B cell (primary cell): ENCODE data around the gene PLEKHM2. TPM values are rescaled to one million over a fixed set of nuclear protein-coding genes. Genes with fewer than 3 reads are reported as not detected.

Experiments
- ATAC-seq: fragments of 200-7000 bp; cut with Tn5 transposase; one replicate; pipeline ENCODE4 v1.10.0; 2021; ENCODE audit warnings: low read depth, mild to moderate bottlenecking, moderate number of reproducible peaks, moderate library complexity
- CTCF ChIA-PET: fragments of 350-600 bp; sonication (Branson Sonifier 250); formaldehyde crosslinking; loops from one replicate; lab custom pipeline; 2021; ENCODE audit warnings: antibody characterized with exemption, inconsistent platforms; lab: Charles Lee
- POLR2A ChIA-PET: fragments of 350-600 bp; sonication (Branson Sonifier 250); formaldehyde crosslinking; loops from one replicate; lab custom pipeline; 2021; ENCODE audit warnings: antibody characterized with exemption; lab: Charles Lee
- DNase-seq: peaks from one replicate; pipeline ENCODE4 v3.0.0; 2013
- H2AFZ ChIP-seq: 2 replicates; pipeline ENCODE4 v1.6.1; 2012; ENCODE audit warnings: mild to moderate bottlenecking, low read depth, low read length; ENCODE audit not compliant: insufficient read depth, poor library complexity, severe bottlenecking
- H3K27ac ChIP-seq, 2 donors: 1 replicate in 1 of 2; 2 replicates in 1 of 2; pipeline ENCODE4 v1.5.1; 2012 to 2013; ENCODE audit warnings: low read length in 2 of 2, mild to moderate bottlenecking in 2 of 2, moderate library complexity in 1 of 2
- H3K27me3 ChIP-seq, 4 experiments: fragments of 200-600 bp in 1 of 4; sonication (generic) in 1 of 4; replicated peaks in 1 of 4; 1 replicate in 2 of 4; 2 replicates in 2 of 4; pipeline versions ENCODE4 v1.6.1 to v1.7.0; 2013 to 2016; ENCODE audit warnings: low read length in 3 of 4, mild to moderate bottlenecking in 2 of 4, mixed read lengths in 1 of 4, moderate library complexity in 1 of 4; ENCODE audit not compliant: insufficient read depth in 4 of 4, control insufficient read depth in 3 of 4; ENCODE audit errors: control extremely low read depth in 1 of 4
- H3K36me3 ChIP-seq, 2 experiments: replicated peaks in 1 of 2; 1 replicate in 1 of 2; 2 replicates in 1 of 2; pipeline versions ENCODE4 v1.6.1 to v1.7.1; 2013; ENCODE audit warnings: low read length in 1 of 2; ENCODE audit not compliant: insufficient read depth in 2 of 2, control insufficient read depth in 1 of 2; ENCODE audit errors: control extremely low read depth in 1 of 2, extremely low read depth in 1 of 2
- H3K4me1 ChIP-seq, 2 donors: fragments of 200-600 bp in 1 of 2; sonication (generic) in 1 of 2; 1 replicate in 1 of 2; 2 replicates in 1 of 2; pipeline versions ENCODE4 v1.5.1 to v1.6.1; 2013 to 2017; ENCODE audit warnings: low read length in 2 of 2; ENCODE audit not compliant: control insufficient read depth in 2 of 2, insufficient read depth in 2 of 2
- H3K4me2 ChIP-seq: replicated peaks from 2 replicates; pipeline ENCODE3; 2012; ENCODE audit warnings: mild to moderate bottlenecking, low read depth, low read length; ENCODE audit not compliant: poor library complexity, severe bottlenecking
- H3K4me3 ChIP-seq, 5 experiments: fragments of 200-600 bp in 1 of 5; sonication (generic) in 1 of 5; 1 replicate in 3 of 5; 2 replicates in 2 of 5; pipeline versions ENCODE4 v1.5.1 to v1.7.0; 2011 to 2016; ENCODE audit warnings: low read length in 4 of 5, mild to moderate bottlenecking in 4 of 5, low read depth in 2 of 5, control low read depth in 1 of 5, moderate library complexity in 1 of 5; ENCODE audit not compliant: insufficient read depth in 1 of 5; ENCODE audit errors: control extremely low read depth in 1 of 5, extremely low read depth in 1 of 5
- H3K79me2 ChIP-seq: fragments of 200-600 bp; sonication (generic); one replicate; pipeline ENCODE4 v1.6.0; 2016; ENCODE audit warnings: low read length; ENCODE audit not compliant: control insufficient read depth, insufficient read depth
- H3K9ac ChIP-seq: fragments of 200-600 bp; sonication (generic); 2 replicates; pipeline ENCODE4 v1.6.1; 2017; ENCODE audit warnings: mild to moderate bottlenecking, low read length, moderate library complexity
- H3K9me3 ChIP-seq, 3 donors: one replicate each; pipeline versions ENCODE4 v1.6.1 to v1.7.1; 2013; ENCODE audit warnings: low read length in 2 of 3; ENCODE audit not compliant: control insufficient read depth in 2 of 3, insufficient read depth in 1 of 3; ENCODE audit errors: control extremely low read depth in 1 of 3
- H4K20me1 ChIP-seq: 2 replicates; pipeline ENCODE4 v1.6.0; 2012; ENCODE audit warnings: mild to moderate bottlenecking, low read length; ENCODE audit not compliant: insufficient read depth, control insufficient read depth, poor library complexity, severe bottlenecking
- H3K27ac Mint-ChIP-seq: one replicate; pipeline ENCODE4 v1.8.0; 2021; ENCODE audit warnings: mixed read lengths
- H3K27me3 Mint-ChIP-seq: one replicate; pipeline ENCODE4 v1.8.0; 2021; ENCODE audit warnings: mixed read lengths
- H3K4me1 Mint-ChIP-seq: one replicate; pipeline ENCODE4 v1.8.0; 2021; ENCODE audit warnings: mixed read lengths
- H3K4me3 Mint-ChIP-seq: one replicate; pipeline ENCODE4 v1.8.0; 2021; ENCODE audit warnings: mixed read lengths
- H3K9me3 Mint-ChIP-seq: one replicate; pipeline ENCODE4 v1.8.0; 2022; ENCODE audit warnings: mixed read lengths; ENCODE audit not compliant: insufficient read depth
- EZH2 ChIP-seq: IDR thresholded peaks from 2 replicates; pipeline ENCODE4 v1.6.1; 2012; ENCODE audit warnings: borderline replicate concordance, low read depth, mild to moderate bottlenecking, moderate library complexity, low read length; ENCODE audit not compliant: insufficient read depth, poor library complexity, severe bottlenecking
- WGBS: methylation state at CpG from one replicate; pipeline ENCODE4 v1.1.5; 2013; ENCODE audit warnings: missing lambda C conversion rate; ENCODE audit not compliant: insufficient coverage; 5-methylcytosine and 5-hydroxymethylcytosine counted together
- intact Hi-C: fragments of 100-400 bp; cut with micrococcal nuclease; formaldehyde crosslinking; loops from one replicate; pipeline ENCODE4 v1.10.0; 2022
- polyA plus RNA-seq: library from polyadenylated mRNA; depleted of rRNA; stranded (reverse); fragments of >200 nt; gene quantifications from 2 replicates; pipeline ENCODE4 v1.2.3, GENCODE V29; 2012
- total RNA-seq, 2 donors: library from RNA; stranded (reverse); fragments of 120-200 nt in 1 of 2; gene quantifications; 1 replicate in 1 of 2; 2 replicates in 1 of 2; pipeline versions ENCODE4 v1.2.3 to v1.2.4, GENCODE V29; 2013 to 2022
- TF ChIP-seq, protein P1 (sequence below): fragments of 200-600 bp; IDR thresholded peaks from one replicate; pipeline ENCODE4 v1.8.0; 2022; ENCODE audit warnings: antibody characterized with exemption, mild to moderate bottlenecking

Gene PLEKHM2
- total and polyA plus RNA-seq, 2 donors (not counting 1 experiment from before 2014, with no cell fraction given): 99.7 to 120 TPM

DNA sequence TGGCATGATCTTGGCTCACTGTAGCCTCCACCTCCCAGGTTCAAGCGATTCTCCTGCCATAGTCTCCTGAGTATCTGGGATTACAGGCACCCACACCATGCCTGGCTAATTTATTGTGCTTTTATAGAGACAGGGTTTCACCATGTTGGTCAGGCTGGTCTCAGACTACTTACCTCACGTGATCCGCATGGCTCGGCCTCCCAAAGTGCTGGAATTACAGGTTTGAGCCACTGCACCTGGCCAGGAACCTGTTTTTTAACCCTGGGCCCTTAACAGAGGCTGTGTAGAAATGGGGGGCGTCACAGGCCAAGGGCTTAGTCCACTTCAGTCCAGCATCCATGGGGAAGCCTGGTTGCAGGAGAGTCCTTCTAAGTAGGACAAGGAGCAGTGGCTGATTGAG, 83.8 kb downstream of the PLEKHM2 start:
- Histone ChIP-seq H3K4me2 (no peak overlapping the region), H3K27me3 (peaks cover 0 to 6% (median 0%) of the 10 kb centered on the region in 4 experiments), H3K9me3 (no peaks in the 10 kb centered on the region), H3K4me3 (no peak overlapping the region), H3K36me3 (no peaks in the 10 kb centered on the region), H3K4me1 (no peaks in the 10 kb centered on the region), H4K20me1 (no peaks in the 10 kb centered on the region), H3K27ac (no peak overlapping the region), H3K79me2 (no peaks in the 10 kb centered on the region), H2AFZ (no peak overlapping the region), H3K9ac (no peak overlapping the region)
- CTCF ChIA-PET: interaction anchor here (1.3 kb wide), 1 partner anchor 24 kb away, joined by 5 read pairs; no protein-coding TSS in a partner anchor
- Mint-ChIP-seq H3K27me3 (peaks cover 30% of the 10 kb centered on the region), H3K9me3 (no peaks in the 10 kb centered on the region), H3K4me1 (no peaks in the 10 kb centered on the region), H3K27ac (no peak overlapping the region), H3K4me3 (no peak overlapping the region)
- intact Hi-C loops: no loop called here
- TF ChIP-seq, protein P1, sequence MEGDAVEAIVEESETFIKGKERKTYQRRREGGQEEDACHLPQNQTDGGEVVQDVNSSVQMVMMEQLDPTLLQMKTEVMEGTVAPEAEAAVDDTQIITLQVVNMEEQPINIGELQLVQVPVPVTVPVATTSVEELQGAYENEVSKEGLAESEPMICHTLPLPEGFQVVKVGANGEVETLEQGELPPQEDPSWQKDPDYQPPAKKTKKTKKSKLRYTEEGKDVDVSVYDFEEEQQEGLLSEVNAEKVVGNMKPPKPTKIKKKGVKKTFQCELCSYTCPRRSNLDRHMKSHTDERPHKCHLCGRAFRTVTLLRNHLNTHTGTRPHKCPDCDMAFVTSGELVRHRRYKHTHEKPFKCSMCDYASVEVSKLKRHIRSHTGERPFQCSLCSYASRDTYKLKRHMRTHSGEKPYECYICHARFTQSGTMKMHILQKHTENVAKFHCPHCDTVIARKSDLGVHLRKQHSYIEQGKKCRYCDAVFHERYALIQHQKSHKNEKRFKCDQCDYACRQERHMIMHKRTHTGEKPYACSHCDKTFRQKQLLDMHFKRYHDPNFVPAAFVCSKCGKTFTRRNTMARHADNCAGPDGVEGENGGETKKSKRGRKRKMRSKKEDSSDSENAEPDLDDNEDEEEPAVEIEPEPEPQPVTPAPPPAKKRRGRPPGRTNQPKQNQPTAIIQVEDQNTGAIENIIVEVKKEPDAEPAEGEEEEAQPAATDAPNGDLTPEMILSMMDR: no peak
- no peak for TF ChIP-seq EZH2
- 96% methylated on average over 5 of the region's 5 CpGs for WGBS
- ATAC-seq (no peak), DNase-seq (no peak)
- POLR2A ChIA-PET: no interaction called here

DNA sequence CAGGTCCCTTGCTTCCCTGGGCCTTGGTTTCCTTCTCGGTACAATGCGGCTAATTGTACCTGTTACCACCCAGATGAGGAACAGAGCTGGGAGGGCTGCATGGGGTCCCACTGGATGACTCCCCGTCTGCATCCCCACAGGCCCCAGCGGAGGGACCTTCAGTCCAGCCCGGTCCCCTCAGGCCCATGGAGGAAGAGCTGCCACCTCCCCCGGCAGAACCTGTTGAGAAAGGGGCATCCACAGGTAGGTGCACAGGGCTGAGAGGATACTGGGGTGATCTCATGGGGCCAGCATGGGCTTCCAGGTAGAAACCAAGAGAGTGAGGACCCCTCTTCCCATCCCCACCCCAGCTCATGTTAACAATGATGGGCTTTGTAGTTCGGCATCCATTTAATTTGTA, 84.3 kb downstream of the PLEKHM2 start:
- no peaks in the 10 kb centered on the region for H3K9me3 ChIP-seq
- POLR2A ChIA-PET: no interaction called here
- H2AFZ ChIP-seq: no peak overlapping the region
- H3K9me3 Mint-ChIP-seq: no peaks in the 10 kb centered on the region
- no peak overlapping the region for H3K9ac ChIP-seq
- no peaks in the 10 kb centered on the region for H3K4me1 Mint-ChIP-seq
- H3K79me2 ChIP-seq: no peaks in the 10 kb centered on the region
- DNase-seq: no peak
- no peak for ATAC-seq
- 100% methylated on average over 3 of the region's 7 CpGs for WGBS
- H3K36me3 ChIP-seq: no peaks in the 10 kb centered on the region
- H3K4me3 ChIP-seq: no peak overlapping the region
- no peak for TF ChIP-seq EZH2
- TF ChIP-seq, protein P1: no peak
- no peaks in the 10 kb centered on the region for H3K4me1 ChIP-seq
- peaks cover 0 to 6% (median 0%) of the 10 kb centered on the region in 4 experiments for H3K27me3 ChIP-seq
- intact Hi-C loops: no loop called here
- no peak overlapping the region for H3K4me3 Mint-ChIP-seq
- no peak overlapping the region for H3K4me2 ChIP-seq
- CTCF ChIA-PET: interaction anchor here (1.3 kb wide), 1 partner anchor 23 kb away, joined by 5 read pairs; no protein-coding TSS in a partner anchor
- H3K27me3 Mint-ChIP-seq: peaks cover 30% of the 10 kb centered on the region
- H3K27ac Mint-ChIP-seq: no peak overlapping the region
- H3K27ac ChIP-seq: no peak overlapping the region
- H4K20me1 ChIP-seq: no peaks in the 10 kb centered on the region
